HepG2 (cell line): ENCODE results near the gene ELF2. TPM values are rescaled to one million over a fixed set of nuclear protein-coding genes. Genes with fewer than 3 reads are reported as not detected.

ENCODE experiments used
- AGO1 ChIP-seq: fragments of 200-400 bp; formaldehyde crosslinking; IDR thresholded peaks from 2 replicates; pipeline ENCODE4 v1.6.1; 2017; ENCODE audit warnings: mild to moderate bottlenecking, low read depth, low read length, moderate library complexity; ENCODE audit not compliant: poor library complexity, severe bottlenecking
- BCL3 ChIP-seq: sonication (generic); formaldehyde crosslinking; IDR thresholded peaks from 2 replicates; pipeline ENCODE4 v1.5.1; 2020; ENCODE audit warnings: mild to moderate bottlenecking, missing genetic modification reagents, moderate library complexity
- BCL6 ChIP-seq: IDR thresholded peaks from 2 replicates; pipeline ENCODE4 v1.6.1; 2016; ENCODE audit warnings: missing genetic modification reagents, missing compliant biosample characterization
- FOXK2 ChIP-seq: fragments of 450-650 bp; IDR thresholded peaks from 2 replicates; pipeline ENCODE4 v1.6.1; 2016
- HNF1A ChIP-seq, 2 experiments: sonication (generic) in 1 of 2; formaldehyde crosslinking in 1 of 2; IDR thresholded peaks; 2 replicates each; pipeline versions ENCODE4 v1.4.0 to v1.6.1; 2016 to 2020; ENCODE audit warnings: borderline replicate concordance in 1 of 2, low read depth in 1 of 2, mild to moderate bottlenecking in 1 of 2, missing genetic modification reagents in 1 of 2
- ISX ChIP-seq: sonication (generic); formaldehyde crosslinking; conservative IDR thresholded peaks from 2 replicates; pipeline ENCODE4 v1.5.0; 2020; ENCODE audit warnings: missing genetic modification reagents
- MAFF ChIP-seq: IDR thresholded peaks from 2 replicates; pipeline ENCODE4 v1.6.1; 2011; ENCODE audit warnings: low read depth, low read length, improper control_type of control experiment
- NR1H2 ChIP-seq: sonication (generic); formaldehyde crosslinking; IDR thresholded peaks from 2 replicates; pipeline ENCODE4 v1.8.1; 2022; ENCODE audit warnings: low read depth, missing genetic modification reagents, borderline replicate concordance
- PLSCR1 ChIP-seq: sonication (generic); formaldehyde crosslinking; IDR thresholded peaks from 2 replicates; pipeline ENCODE4 v1.5.0; 2020; ENCODE audit warnings: missing genetic modification reagents, mild to moderate bottlenecking, borderline replicate concordance
- SKI ChIP-seq: fragments of 450-650 bp; IDR thresholded peaks from one replicate; pipeline ENCODE4 v1.6.1; 2018; ENCODE audit warnings: mild to moderate bottlenecking; ENCODE audit not compliant: partially characterized antibody
- TEAD2 ChIP-seq: sonication (generic); formaldehyde crosslinking; IDR thresholded peaks from 2 replicates; pipeline ENCODE4 v1.9.0; 2021; ENCODE audit warnings: missing genetic modification reagents
- ZNF33A ChIP-seq: sonication (generic); formaldehyde crosslinking; IDR thresholded peaks from 2 replicates; pipeline ENCODE4 v1.5.1; 2020; ENCODE audit warnings: missing genetic modification reagents, mild to moderate bottlenecking, moderate library complexity, borderline replicate concordance
- ZNF564 ChIP-seq: sonication (generic); formaldehyde crosslinking; IDR thresholded peaks from 2 replicates; pipeline ENCODE4 v1.8.1; 2023; ENCODE audit warnings: mild to moderate bottlenecking, missing genetic modification reagents
- ZNF646 ChIP-seq: sonication (generic); formaldehyde crosslinking; IDR thresholded peaks from 2 replicates; pipeline ENCODE4 v1.9.0; 2021; ENCODE audit warnings: mild to moderate bottlenecking, missing genetic modification reagents
- ZNF7 ChIP-seq: IDR thresholded peaks from 2 replicates; pipeline ENCODE4 v1.6.1; 2016; ENCODE audit warnings: missing biosample characterization, missing genetic modification reagents
- polyA plus RNA-seq, 8 experiments: library from polyadenylated mRNA; depleted of rRNA in 3 of 8; stranded (reverse) in 7 of 8; unstranded in 1 of 8; fragments of >200 nt; fragmentation: Illumina TruSeq in 4 of 8; extraction: Trizol in 4 of 8; gene quantifications; 2 replicates each; pipeline versions ENCODE4 v1.2.1 to v1.2.3, GENCODE V29; 2011 to 2016; ENCODE audit warnings: low read depth in 4 of 8, missing spikeins in 1 of 8, mixed read lengths in 1 of 8; ENCODE audit not compliant: insufficient read depth in 1 of 8
- total RNA-seq, 5 experiments: library from RNA; depleted of rRNA; stranded (reverse); fragments of >200 nt; fragmentation: Illumina TruSeq; extraction: Trizol; gene quantifications; 2 replicates each; pipeline ENCODE4 v1.2.3, GENCODE V29; 2016; ENCODE audit warnings: low read depth in 1 of 5

ELF2 gene
- total and polyA plus RNA-seq, 2 of the 13 experiments (the other 11 are each of a cell fraction or from before 2014, with no cell fraction given), result 28.6 to 35.4 TPM

GRCh38 chr4:139083956-139084803 is 92.8 kb downstream of the ELF2 start (continued):
- TF ChIP-seq HNF1A (IDR thresholded peaks at IDR 0.05; ENCODE audit: low read depth) (no peak; the same call in 1 of the 2 replicates), HNF1A (CRISPR knock-in tag; IDR thresholded peaks at IDR 0.05; ENCODE audit: borderline replicate concordance) (peak; percentile 65; the same call in 1 of the 2 replicates), TEAD2 (CRISPR knock-in tag) (no peak), BCL3 (no peak; the same call in 1 of the 2 replicates), ZNF7 (no peak), PLSCR1 (CRISPR knock-in tag) (no peak), AGO1 (no peak), ZNF646 (CRISPR knock-in tag) (peak; percentile 82), ZNF564 (CRISPR knock-in tag) (no peak), ISX (no peak), MAFF (no peak), NR1H2 (CRISPR knock-in tag) (no peak; the same call in 1 of the 2 replicates), ZNF33A (no peak), BCL6 (CRISPR knock-in tag) (no peak), SKI (peak; percentile 88), FOXK2 (no peak; the same call in 1 of the 2 replicates)
